NCI-H69 (cell line): ENCODE data around the gene HOMER1.

ENCODE experiments used
- DNase-seq: peaks from one replicate; lab custom pipeline; 2025; lab: John Stamatoyannopoulos, UW

HOMER1 gene

DNA sequence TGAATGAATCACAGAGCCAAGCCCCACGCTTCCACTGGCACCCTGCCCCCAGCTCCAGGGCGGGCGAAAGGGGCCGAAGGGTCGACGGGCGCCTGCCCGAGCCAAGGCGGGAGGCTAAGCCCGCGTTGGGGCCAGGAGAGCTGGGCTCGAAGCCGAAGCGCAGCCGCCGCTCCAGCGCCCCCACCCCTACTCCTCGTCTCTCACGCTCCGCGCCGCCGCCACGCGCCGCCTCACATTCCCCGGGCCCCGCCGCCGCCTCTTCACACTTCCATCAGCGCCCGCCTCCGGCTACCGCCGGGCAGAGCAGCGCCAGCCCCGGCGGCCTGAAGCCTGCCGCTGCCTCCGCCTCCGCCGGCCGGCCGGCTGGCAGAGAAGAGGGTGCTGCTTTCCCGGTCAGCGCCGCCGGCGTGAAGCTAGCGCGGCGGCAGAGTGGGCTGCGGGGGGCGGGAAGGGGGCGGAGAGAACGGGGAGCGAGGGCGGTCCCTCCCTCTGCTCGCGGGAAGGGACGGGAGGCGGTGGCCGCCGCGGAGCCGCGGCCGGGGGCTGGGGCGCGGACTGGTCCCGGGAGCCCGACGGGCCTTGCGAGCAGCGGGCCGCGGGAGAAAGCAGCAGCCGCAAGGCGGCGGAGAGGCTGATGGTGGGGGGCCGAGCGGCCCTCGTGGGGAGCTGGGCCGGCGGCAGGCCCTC lies at the start of gene HOMER1:
Gene HOMER1 (minus strand): TSS at position 431 of the 687 bp plus-strand sequence. CDS start 1,360 bp downstream, outside the sequence.
- DNase-seq = peak; percentile 92

DNA sequence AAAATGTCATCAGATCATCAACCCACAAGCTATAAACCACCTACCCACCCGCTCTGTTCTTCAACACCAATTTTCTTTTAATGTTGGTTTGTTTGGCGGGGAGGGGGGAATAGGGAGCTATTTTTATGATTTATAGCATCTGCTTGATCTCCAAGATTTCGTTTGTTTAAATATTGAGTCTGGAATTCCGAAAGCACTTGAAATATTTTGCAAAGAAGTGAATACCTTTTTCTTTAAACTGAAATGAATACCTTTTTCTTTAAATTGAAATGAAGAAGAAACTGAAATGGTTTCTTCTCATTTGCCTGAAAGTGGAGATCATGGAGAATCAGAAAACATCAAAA lies 49.3 kb upstream of the HOMER1 start:
- no peak for DNase-seq

DNA sequence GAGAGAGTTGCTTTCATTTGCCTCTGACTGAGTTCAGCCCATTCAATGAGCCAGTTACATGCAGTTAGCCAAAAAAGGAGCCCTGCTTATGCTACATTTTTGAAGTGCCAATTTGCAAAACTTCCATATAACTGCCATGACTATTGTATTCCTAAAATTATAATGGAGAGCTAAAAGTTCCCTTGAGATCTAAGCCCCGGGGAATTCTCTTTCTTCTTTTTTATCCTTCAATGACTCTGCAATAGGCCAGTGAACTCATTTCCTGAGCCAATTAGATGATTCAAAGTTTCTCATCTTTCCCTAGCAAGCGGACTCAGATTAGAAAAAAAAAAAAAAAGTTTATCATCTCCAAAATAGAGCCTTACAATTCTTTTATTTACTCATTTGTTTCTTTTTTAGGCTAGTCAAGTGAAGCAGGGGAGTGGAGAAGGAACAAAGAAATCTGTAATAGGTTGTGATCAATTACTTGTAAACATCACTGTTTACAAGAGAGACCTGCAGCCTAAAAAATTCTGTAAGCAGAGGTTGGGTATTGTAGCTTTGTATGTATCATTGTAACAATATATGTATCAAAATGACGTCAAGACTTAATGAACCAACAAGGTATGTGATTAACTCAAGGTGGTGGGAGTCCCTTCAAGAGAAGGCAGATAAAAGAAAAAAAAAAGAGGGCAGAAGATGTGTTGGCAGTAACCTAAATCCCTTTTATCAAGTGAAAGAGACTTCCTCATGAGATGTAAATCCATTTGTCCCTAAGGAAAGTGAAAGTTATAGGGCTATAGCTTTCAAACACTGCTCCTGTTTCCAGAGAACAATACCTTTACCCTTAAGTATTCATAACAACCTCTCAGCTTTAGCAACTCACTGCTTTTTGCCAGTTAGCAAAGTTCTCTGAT lies 48.7 kb upstream of the HOMER1 start:
- peak; percentile 60 for DNase-seq

- no peak for DNase-seq
Measured at GRCh38 chr5:79561525-79561893, 47.6 kb upstream of the HOMER1 start.

DNA sequence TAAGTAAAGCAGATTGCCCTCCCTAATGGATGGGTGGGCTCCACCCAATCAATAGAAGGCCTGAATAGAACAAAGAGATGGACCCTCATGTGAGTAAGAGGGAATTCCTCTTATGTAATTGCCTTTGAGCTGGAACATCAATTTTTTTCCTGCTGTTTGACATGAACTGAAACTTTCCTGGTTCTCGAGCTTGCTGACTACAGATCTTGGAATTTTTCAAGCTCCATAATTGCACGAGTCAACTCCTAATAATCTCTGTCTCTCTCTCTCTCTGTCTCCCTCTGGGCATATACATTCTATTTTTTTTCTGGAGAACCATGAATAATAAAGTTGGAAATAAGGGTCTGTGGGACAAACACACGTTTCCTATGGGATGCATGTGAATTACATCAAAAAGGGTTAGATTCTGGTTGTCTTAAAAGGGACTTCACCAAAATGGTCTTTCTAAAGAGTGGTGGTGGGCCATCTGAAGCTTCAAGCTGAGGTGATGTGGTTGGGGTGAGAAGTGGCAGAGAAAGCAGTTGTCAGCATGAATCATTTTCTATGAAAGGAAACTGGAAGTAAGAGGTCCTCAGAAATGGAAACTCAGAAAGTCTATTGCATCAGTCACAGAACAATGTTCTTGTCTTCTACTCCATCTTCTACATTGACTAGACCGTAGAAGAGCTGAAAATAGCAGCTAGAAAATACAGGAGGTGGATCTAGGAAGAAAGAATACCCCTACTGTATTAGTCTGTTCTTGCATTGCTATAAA lies 47.0 kb upstream of the HOMER1 start:
- no peak for DNase-seq

- DNase-seq = no peak
Measured at GRCh38 chr5:79555418-79555817, 41.5 kb upstream of the HOMER1 start.

DNA sequence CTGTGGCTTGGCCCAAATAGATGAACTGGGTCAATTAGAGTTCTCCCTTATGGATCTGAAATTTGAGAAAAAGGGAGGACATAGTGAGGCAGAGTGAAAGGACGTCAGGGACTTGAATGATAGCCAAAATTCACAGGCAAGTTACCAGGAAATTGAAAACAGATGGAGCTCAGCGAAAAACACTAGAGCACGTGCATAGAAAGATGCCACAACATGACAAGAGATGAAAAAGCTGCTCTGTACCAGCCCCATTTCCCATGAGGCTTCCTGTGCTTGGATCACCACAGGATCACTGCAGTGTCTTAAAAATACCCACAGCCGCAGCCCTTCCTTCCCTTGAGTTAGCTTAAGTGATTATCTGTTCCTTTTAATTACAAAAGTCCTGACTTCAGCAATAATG lies 39.0 kb upstream of the HOMER1 start:
- no peak for DNase-seq

DNA sequence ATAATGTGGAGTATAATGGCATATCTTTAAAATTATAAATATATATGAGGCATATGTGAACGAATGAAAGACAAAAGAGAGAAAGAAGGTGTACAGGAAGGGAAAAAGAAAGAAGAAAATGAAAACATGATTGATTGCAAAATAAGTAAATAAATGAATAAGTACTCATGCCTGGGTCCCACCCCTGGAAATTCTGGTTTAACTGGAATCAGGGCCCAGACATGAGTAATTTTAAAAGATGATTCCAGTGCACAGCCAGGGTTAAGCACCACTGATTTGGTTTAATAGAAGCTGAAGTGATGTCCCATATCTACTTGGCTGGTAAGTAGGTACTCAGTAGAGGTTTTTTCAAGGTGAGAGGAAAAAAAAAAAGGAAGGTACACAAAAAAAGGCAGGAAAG lies 34.0 kb upstream of the HOMER1 start:
- no peak for DNase-seq

- DNase-seq = no peak
Measured at GRCh38 chr5:79547429-79547822, 33.5 kb upstream of the HOMER1 start.

GRCh38 chr5:79546782-79547428 lies 33.0 kb upstream of the HOMER1 start:
- no peak for DNase-seq

DNA sequence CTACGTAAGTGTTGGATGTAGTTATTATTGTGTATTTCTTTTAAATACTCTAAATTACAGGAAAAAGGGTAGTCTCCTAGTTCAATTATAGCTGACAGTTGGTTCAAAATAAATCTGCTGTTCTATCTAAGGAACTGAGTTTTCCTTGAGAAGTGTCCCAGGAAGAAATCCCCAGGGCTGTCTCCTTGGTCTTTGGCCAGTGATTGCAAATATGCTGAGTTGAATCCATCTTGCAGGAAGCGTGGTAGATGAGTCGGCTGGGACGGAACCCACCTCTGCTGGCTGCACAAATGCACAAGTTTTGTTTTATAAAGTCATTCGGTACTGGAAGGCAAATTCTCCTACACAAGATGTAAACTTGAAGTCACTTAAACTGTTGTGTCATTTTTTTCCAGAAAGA lies 30.2 kb upstream of the HOMER1 start:
- DNase-seq = no peak

GRCh38 chr5:79540939-79541338 lies 27.0 kb upstream of the HOMER1 start:
- no peak for DNase-seq

DNA sequence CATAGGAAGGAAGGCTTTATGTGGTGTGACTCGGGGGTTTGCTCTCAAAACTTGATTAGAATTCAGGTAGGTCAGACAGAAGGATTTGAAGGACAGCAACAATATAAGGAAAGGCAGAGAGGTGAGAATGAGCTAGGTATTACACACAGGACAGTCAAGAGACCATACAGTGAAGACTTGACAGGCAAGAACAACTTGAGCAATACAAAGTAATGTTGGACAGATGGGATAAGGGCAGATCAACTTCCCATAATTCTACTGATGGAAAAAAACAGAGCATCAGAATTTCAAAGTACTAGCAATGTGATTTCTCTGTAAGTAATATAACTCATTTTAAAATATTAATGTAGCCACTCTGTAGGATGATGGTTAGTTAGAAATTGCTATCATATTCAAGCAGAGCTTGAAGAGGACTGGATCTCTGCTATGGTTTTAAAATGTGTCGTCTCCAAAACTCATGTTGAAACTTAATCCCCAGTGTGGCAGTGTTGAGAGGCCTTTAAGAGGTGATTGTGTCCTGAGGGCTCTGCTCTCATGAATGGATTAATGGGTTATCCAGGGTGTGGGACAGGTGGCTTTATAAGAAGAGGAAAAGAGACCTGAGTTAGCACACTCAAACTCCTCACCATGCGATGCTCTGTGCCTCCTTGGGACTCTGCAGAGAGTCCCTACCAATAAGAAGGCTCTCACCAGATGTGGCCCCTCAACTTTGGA lies 22.4 kb upstream of the HOMER1 start:
- DNase-seq = no peak

DNA sequence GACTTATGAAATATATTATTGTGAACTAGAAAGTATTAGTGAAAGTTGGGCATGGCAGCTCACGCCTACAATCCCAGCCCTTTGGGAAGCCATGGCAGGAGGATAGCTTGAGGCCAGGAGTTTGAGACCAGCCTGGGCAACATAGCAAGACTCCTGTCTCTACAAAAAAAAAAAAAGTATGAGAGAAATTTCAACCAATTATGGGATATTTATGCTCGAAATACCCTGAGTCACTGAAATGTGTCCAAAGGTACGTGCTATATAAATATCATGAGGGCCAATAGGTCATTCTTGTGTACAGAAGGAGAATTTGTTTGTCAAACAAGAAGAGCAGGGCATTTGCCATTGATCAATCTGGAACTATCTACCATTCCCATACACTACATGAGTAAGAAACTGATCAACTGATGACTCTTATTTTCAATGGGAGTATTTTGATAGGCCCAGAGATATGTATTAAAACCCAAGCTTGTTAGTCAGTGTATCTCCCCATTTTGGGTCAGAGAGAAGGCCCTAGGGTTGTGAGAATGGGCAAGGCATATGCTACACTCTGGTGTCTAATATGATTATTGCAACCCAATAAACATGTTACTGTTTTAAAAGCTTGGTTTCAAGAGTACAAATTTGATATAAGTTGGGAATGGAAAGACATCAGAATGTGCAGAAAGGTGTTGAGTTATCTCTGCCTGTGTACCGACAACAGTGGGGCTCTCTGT lies 21.7 kb upstream of the HOMER1 start:
- no peak for DNase-seq

- no peak for DNase-seq
Measured at GRCh38 chr5:79529110-79529509, 15.2 kb upstream of the HOMER1 start.

- no peak for DNase-seq
Measured at GRCh38 chr5:79527431-79527830, 13.5 kb upstream of the HOMER1 start.

- DNase-seq = no peak
Measured at GRCh38 chr5:79526928-79527327, 13.0 kb upstream of the HOMER1 start.

- DNase-seq = no peak
Measured at GRCh38 chr5:79526493-79526892, 12.6 kb upstream of the HOMER1 start.

GRCh38 chr5:79521156-79521555 lies 7.2 kb upstream of the HOMER1 start:
- DNase-seq = no peak

DNA sequence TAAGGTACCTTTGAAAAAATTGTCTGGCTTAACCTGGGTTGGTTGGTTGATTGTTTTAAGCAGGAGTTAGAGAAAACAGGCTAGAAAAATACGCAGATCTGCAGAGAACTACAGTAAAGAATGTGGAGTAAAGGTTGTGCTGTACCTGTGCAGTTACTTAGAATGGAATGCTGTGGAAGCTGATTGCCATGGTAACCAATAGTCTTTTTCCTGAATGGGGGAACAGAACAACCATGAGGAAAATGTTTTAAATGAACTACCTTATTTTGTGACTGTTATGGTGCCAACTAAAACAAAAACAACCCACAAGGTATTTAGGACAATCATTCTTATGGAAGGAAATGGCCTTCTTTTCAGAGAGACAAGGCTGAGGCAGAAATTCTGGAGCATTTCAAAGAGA lies 4.8 kb upstream of the HOMER1 start:
- no peak for DNase-seq

DNA sequence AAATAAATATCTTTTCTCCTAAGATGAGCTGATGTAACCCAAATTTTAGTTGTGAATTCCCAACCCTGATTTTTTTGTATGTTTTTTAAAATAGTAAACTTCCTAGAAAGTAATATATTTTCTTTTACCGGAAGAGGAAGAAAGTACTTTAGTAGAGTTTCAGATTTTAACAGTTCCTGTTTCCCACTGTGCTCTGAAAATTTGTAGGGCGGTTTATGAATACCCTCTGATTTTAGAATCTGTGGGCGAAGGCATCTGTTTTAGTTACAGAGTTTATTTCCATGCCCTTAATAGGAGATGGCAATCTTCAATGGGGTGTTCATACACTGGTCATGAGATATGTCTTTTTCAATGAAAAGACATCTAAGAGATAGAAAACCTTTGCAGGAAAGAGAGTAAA lies 3.7 kb upstream of the HOMER1 start:
- no peak for DNase-seq
